OCI-LY1 (cell line): Measurements from ENCODE around the gene RET.

ENCODE experiments used
- H2AFZ ChIP-seq: fragments of 200-600 bp; sonication (generic), shearing (Covaris generic); 2 replicates; pipeline ENCODE4 v1.6.0; 2014; ENCODE audit warnings: antibody characterized with exemption, mild to moderate bottlenecking, low read length
- H3F3A ChIP-seq: fragments of 200-600 bp; sonication (generic), shearing (Covaris generic); 2 replicates; pipeline ENCODE4 v1.6.0; 2014; ENCODE audit warnings: mild to moderate bottlenecking, antibody characterized with exemption, low read length, moderate library complexity; ENCODE audit not compliant: insufficient read depth
- H3K27ac ChIP-seq: fragments of 200-600 bp; sonication (generic); 2 replicates; pipeline ENCODE4 v1.5.1; 2014; ENCODE audit warnings: low read length, mixed run types, mild to moderate bottlenecking, low read depth; ENCODE audit not compliant: poor library complexity, severe bottlenecking
- H3K27me3 ChIP-seq: fragments of 200-600 bp; sonication (generic); 2 replicates; pipeline ENCODE4 v1.6.0; 2014; ENCODE audit warnings: antibody characterized with exemption, mild to moderate bottlenecking, low read length, moderate library complexity; ENCODE audit not compliant: insufficient read depth
- H3K36me3 ChIP-seq: fragments of 200-600 bp; sonication (generic); 2 replicates; pipeline ENCODE4 v1.6.1; 2014; ENCODE audit warnings: mild to moderate bottlenecking, antibody characterized with exemption, low read length, moderate library complexity, mixed read lengths; ENCODE audit not compliant: insufficient read depth
- H3K4me1 ChIP-seq: fragments of 200-600 bp; sonication (generic); 2 replicates; pipeline ENCODE4 v1.5.1; 2014; ENCODE audit warnings: mild to moderate bottlenecking, low read length, moderate library complexity; ENCODE audit not compliant: insufficient read depth, severe bottlenecking
- H3K4me2 ChIP-seq: fragments of 200-600 bp; sonication (generic), shearing (Covaris generic); 2 replicates; pipeline ENCODE4 v1.6.1; 2014; ENCODE audit warnings: low read length
- H3K4me3 ChIP-seq: fragments of 200-600 bp; sonication (generic); 2 replicates; pipeline ENCODE4 v1.5.1; 2014; ENCODE audit warnings: low read length, low read depth, mild to moderate bottlenecking, mixed read lengths; ENCODE audit not compliant: poor library complexity, severe bottlenecking
- H3K79me2 ChIP-seq: fragments of 200-600 bp; shearing (Covaris generic); 2 replicates; pipeline ENCODE4 v1.6.1; 2016; ENCODE audit warnings: mixed run types, low read length, mixed read lengths; ENCODE audit not compliant: insufficient read depth
- H3K9ac ChIP-seq: fragments of 200-600 bp; sonication (generic), shearing (Covaris generic); 2 replicates; pipeline ENCODE4 v1.6.1; 2014; ENCODE audit warnings: mild to moderate bottlenecking, low read length, mixed read lengths
- H3K9me2 ChIP-seq: fragments of 200-600 bp; sonication (generic), shearing (Covaris generic); 2 replicates; pipeline ENCODE4 v1.6.1; 2014; ENCODE audit warnings: low read depth, mild to moderate bottlenecking, low read length, mixed read lengths
- H3K9me3 ChIP-seq: fragments of 200-600 bp; shearing (Covaris generic); 2 replicates; pipeline ENCODE4 v1.6.1; 2014; ENCODE audit warnings: low read length, mixed read lengths
- H4K20me1 ChIP-seq: fragments of 200-600 bp; sonication (generic), shearing (Covaris generic); 2 replicates; pipeline ENCODE4 v1.6.0; 2016; ENCODE audit warnings: mild to moderate bottlenecking, low read length; ENCODE audit not compliant: insufficient read depth
- EZH2 ChIP-seq: fragments of 200-600 bp; sonication (generic), shearing (Covaris generic); IDR thresholded peaks from 2 replicates; pipeline ENCODE4 v1.8.0; 2017; ENCODE audit warnings: borderline replicate concordance, mixed run types, mild to moderate bottlenecking, antibody characterized with exemption, low read length, moderate library complexity, mixed read lengths
- TF ChIP-seq, protein P1 (sequence below): fragments of 200-600 bp; sonication (generic), shearing (Covaris generic); IDR thresholded peaks from 2 replicates; pipeline ENCODE4 v1.5.1; 2017; ENCODE audit warnings: mild to moderate bottlenecking, antibody characterized with exemption, low read length, moderate library complexity, mixed read lengths

RET gene

DNA sequence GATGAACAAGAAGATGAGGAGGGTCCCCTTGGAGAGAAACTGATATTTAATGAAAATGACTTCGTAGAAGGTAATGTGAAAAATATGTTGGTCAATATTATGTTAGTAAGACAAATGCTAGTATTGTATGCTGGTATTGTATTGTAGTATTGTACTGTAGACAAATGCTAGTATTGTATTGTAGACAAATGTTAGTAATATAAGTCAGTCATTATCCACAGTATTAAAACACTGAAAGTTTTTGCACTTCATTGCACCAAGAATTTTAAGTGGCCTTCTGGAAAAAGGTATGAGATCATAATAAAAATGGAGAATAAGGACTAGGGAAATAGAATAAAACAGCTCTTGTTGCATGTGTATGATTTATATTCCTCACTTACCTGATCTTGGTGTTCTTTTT, 78.9 kb downstream of the RET start:
- Histone ChIP-seq H3K4me2 (no peak overlapping the region), H3K27ac (no peak overlapping the region), H3F3A (no peaks in the 10 kb centered on the region), H3K36me3 (no peaks in the 10 kb centered on the region), H3K27me3 (no peaks in the 10 kb centered on the region), H3K4me3 (no peak overlapping the region), H3K79me2 (peaks cover 3% of the 10 kb centered on the region; the same call in 1 of the 2 replicates), H3K9me2 (no peaks in the 10 kb centered on the region), H3K9ac (no peak overlapping the region), H3K4me1 (no peaks in the 10 kb centered on the region), H2AFZ (no peak overlapping the region), H4K20me1 (no peaks in the 10 kb centered on the region), H3K9me3 (no peaks in the 10 kb centered on the region)
- TF ChIP-seq, protein P1, sequence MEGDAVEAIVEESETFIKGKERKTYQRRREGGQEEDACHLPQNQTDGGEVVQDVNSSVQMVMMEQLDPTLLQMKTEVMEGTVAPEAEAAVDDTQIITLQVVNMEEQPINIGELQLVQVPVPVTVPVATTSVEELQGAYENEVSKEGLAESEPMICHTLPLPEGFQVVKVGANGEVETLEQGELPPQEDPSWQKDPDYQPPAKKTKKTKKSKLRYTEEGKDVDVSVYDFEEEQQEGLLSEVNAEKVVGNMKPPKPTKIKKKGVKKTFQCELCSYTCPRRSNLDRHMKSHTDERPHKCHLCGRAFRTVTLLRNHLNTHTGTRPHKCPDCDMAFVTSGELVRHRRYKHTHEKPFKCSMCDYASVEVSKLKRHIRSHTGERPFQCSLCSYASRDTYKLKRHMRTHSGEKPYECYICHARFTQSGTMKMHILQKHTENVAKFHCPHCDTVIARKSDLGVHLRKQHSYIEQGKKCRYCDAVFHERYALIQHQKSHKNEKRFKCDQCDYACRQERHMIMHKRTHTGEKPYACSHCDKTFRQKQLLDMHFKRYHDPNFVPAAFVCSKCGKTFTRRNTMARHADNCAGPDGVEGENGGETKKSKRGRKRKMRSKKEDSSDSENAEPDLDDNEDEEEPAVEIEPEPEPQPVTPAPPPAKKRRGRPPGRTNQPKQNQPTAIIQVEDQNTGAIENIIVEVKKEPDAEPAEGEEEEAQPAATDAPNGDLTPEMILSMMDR = no peak
- TF ChIP-seq EZH2 = no peak

DNA sequence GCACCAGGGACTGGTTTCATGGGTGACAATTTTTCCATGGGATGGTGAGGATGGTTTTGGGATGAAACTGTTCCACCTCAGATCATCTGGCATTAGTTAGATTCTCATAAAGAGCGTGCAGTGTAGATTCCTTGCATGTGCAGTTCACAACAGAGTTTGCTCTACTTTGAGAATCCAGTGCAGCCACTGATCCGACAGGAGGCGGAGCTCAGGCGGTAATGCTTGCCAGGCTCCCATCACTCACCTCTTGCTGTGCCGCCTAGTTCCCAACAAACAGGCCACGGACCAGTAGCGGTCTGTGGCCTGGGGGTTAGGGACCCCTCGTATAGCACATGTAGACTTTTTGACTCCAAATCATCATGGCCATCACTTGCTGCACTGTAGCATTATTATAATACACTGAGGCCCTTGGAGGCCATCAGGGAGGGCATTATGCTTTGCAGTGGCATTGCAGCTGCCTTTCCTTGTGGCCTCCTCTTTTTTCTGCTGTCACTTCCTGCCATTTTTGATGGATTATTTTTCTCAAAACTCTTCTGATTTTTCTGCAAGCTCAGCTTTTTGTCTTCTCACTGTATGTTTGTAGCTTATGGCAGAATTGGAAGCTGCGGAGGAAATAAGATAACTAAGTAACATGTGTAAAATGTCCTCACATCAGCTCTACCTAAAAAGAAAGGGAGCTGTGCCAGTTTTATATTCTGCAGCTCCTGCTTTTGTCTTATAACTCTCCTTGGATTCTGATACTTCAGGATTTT, 79.9 kb downstream of the RET start:
- Histone ChIP-seq H3K79me2 (peaks cover 3% of the 10 kb centered on the region; the same call in 1 of the 2 replicates), H3K4me2 (no peak overlapping the region)

DNA sequence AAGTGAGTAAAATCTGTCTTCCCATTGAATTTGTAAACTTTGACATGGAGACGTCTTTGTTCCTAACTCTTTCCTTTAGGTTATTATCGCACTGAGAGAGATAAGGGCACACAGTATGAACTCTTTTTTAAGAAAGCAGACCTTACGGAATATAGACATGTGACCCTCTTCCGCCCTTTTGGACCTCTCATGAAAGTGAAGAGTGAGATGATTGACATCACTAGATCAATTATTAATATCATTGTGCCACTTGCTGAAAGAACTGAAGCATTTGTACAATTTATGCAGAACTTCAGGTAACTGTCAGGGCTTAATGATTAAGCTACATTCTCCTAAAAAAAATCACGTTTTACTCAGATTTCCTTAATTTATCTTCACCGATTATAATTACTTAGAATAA, 81.8 kb downstream of the RET start:
- Histone ChIP-seq H4K20me1 (no peaks in the 10 kb centered on the region), H3K4me3 (no peak overlapping the region), H3K79me2 (peaks cover 1% of the 10 kb centered on the region; the same call in 1 of the 2 replicates), H3F3A (no peaks in the 10 kb centered on the region), H3K27me3 (no peaks in the 10 kb centered on the region), H3K9me2 (no peaks in the 10 kb centered on the region), H3K4me2 (no peak overlapping the region), H3K27ac (no peak overlapping the region), H3K9ac (no peak overlapping the region), H3K9me3 (no peaks in the 10 kb centered on the region), H3K4me1 (no peaks in the 10 kb centered on the region), H2AFZ (no peak overlapping the region), H3K36me3 (no peaks in the 10 kb centered on the region)
- no peak for TF ChIP-seq EZH2

More for the DNA sequence above, 79.9 kb downstream of the RET start:
- H4K20me1 ChIP-seq = no peaks in the 10 kb centered on the region
- no peak overlapping the region for H3K27ac ChIP-seq
- H2AFZ ChIP-seq = no peak overlapping the region
- TF ChIP-seq, protein P1 = no peak
- TF ChIP-seq EZH2 = no peak
- no peaks in the 10 kb centered on the region for H3K27me3 ChIP-seq
- H3K9me2 ChIP-seq = no peaks in the 10 kb centered on the region
- H3K4me1 ChIP-seq = no peaks in the 10 kb centered on the region
- no peaks in the 10 kb centered on the region for H3F3A ChIP-seq
- no peaks in the 10 kb centered on the region for H3K36me3 ChIP-seq
- no peaks in the 10 kb centered on the region for H3K9me3 ChIP-seq
- H3K4me3 ChIP-seq = no peak overlapping the region
- no peak overlapping the region for H3K9ac ChIP-seq
